GM21529 (cell line): ENCODE measurements around the gene CRYGN.
A peak's percentile ranks its signal among the peaks of the same experiment; 100 is the strongest.

Source experiments
- ATAC-seq: cut with Tn5 transposase; IDR thresholded peaks from one replicate; pipeline ENCODE4 v1.9.1; 2021; ENCODE audit not compliant: unreplicated experiment

The CRYGN gene

GRCh38 chr7:151408839-151409666, 30.9 kb downstream of the CRYGN start:
- no peak for ATAC-seq

GRCh38 chr7:151408498-151408838, 31.5 kb downstream of the CRYGN start:
- ATAC-seq, result no peak

- no peak for ATAC-seq
Measured at GRCh38 chr7:151406886-151407583, 32.9 kb downstream of the CRYGN start.

GRCh38 chr7:151406051-151406875, 33.7 kb downstream of the CRYGN start:
- ATAC-seq, result no peak

- no peak for ATAC-seq
Measured at GRCh38 chr7:151405588-151405987, 34.4 kb downstream of the CRYGN start.

GRCh38 chr7:151405056-151405455, 34.9 kb downstream of the CRYGN start:
- no peak for ATAC-seq

- no peak for ATAC-seq
Measured at GRCh38 chr7:151404216-151405011, 35.5 kb downstream of the CRYGN start.

- ATAC-seq, result no peak
Measured at GRCh38 chr7:151403764-151404163, 36.2 kb downstream of the CRYGN start.

- ATAC-seq, result no peak
Measured at GRCh38 chr7:151402029-151402835, 37.7 kb downstream of the CRYGN start.

- peak; percentile 87 for ATAC-seq
Measured at GRCh38 chr7:151400626-151401315, 39.2 kb downstream of the CRYGN start.

GRCh38 chr7:151399906-151400305, 40.0 kb downstream of the CRYGN start:
- ATAC-seq, result no peak

GRCh38 chr7:151399305-151399601, 40.7 kb downstream of the CRYGN start:
- ATAC-seq, result no peak

- ATAC-seq, result no peak
Measured at GRCh38 chr7:151398446-151399304, 41.3 kb downstream of the CRYGN start.

GRCh38 chr7:151397026-151397425, 42.9 kb downstream of the CRYGN start:
- no peak for ATAC-seq

GRCh38 chr7:151396328-151396970, 43.5 kb downstream of the CRYGN start:
- ATAC-seq, result no peak

- no peak for ATAC-seq
Measured at GRCh38 chr7:151395036-151395367, 44.9 kb downstream of the CRYGN start.

- no peak for ATAC-seq
Measured at GRCh38 chr7:151394076-151395035, 45.6 kb downstream of the CRYGN start.
